Lung microvascular endothelial cell (primary cell): ENCODE measurements around the gene STRC. TPM values are rescaled to one million over a fixed set of nuclear protein-coding genes. Genes with fewer than 3 reads are reported as not detected.
"Not testable (repeated sequence)": the region's sequence is repeated elsewhere in the genome, so short reads cannot be mapped to it uniquely, and the experiment has no call there.

ENCODE experiments used
- DNase-seq, 2 donors: peaks; one replicate each; pipeline versions ENCODE4 v3.0.0 to v3.0.0-alpha.2; 2010; ENCODE audit warnings: low read depth in 2 of 2
- total RNA-seq: library from RNA; depleted of rRNA; stranded (reverse); fragments of >200 nt; gene quantifications from 2 replicates; pipeline ENCODE4 v1.2.1, GENCODE V29; 2014

STRC gene
- total RNA-seq, 1 donor from 2014 or later, result not detected

DNA sequence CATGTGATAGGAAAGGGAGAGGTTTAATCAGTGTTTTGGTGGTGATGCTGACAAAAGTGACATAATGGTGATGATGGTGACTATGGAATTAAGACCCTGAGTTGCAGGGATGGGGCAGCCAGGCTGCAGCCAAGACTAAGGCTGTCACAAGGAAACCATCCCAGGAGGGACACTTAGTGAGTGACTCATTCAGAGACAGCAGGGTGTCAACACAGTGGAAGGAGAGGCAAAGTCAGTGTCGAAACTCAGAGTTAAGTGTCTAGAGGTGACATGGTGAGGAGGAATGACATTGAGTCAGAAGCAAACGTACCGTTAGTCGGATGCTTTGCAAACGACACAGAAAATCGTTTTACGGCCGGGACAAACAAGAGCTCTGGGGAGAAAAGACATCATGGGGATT is 54.8 kb downstream of the STRC start:
- not testable (repeated sequence) for DNase-seq

DNA sequence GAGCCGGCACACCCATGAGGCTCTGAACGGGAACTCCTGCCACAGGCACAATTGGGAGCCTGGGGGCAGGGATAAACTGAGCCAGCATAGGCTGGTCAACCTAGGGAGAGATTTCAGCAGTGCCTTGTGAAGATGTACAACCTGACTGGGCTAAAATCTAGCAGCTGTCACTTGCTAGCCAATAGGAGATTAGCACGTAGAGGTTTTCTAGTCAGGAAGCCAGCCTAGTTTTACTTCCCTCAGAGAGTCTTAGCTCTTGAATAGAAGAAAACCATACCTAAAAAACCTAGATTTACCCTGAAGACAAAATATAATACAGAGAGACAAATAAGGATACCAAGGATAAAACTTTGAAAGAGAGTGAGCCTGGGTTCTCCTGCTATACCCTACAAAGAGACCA is 55.8 kb downstream of the STRC start:
- DNase-seq, result not testable (repeated sequence)

DNA sequence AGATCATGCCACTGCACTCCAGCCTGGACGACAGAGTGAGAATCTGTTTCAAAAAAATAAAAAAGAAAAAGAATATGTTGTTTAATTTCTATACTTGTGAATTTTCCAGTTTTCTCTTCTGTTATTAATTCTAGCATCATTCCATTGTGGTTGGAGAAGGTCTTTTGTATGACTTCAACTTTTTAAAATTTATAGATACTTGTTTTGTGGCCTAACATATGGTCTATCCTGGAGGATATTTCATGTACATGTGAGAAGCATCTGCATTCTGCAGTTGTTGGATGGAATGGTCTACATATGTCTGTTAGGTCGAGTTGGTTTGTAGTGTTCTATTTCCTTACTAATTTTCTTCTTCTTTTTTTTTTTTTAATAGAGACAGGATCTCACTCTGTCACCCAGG is 65.6 kb downstream of the STRC start:
- no peak for DNase-seq

DNA sequence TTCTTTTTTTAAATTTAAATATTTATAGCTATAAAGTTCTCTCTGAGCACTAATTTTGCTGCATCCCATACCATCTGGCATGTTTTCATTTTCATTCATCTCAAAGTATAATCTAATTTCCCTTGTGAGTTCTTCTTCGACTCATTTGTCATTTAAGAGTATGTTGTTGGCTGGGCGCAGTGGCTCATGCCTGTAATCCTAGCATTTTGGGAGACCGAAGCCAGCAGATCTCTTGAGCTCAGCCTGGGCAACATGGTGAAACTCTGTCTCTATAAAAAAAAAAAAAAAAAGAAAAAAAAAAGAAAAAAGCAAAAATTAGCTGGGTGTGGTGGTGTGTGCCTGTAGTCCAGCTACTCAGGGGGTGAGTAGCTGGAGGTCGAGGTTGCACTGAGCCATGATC is 66.3 kb downstream of the STRC start:
- no peak for DNase-seq

DNA sequence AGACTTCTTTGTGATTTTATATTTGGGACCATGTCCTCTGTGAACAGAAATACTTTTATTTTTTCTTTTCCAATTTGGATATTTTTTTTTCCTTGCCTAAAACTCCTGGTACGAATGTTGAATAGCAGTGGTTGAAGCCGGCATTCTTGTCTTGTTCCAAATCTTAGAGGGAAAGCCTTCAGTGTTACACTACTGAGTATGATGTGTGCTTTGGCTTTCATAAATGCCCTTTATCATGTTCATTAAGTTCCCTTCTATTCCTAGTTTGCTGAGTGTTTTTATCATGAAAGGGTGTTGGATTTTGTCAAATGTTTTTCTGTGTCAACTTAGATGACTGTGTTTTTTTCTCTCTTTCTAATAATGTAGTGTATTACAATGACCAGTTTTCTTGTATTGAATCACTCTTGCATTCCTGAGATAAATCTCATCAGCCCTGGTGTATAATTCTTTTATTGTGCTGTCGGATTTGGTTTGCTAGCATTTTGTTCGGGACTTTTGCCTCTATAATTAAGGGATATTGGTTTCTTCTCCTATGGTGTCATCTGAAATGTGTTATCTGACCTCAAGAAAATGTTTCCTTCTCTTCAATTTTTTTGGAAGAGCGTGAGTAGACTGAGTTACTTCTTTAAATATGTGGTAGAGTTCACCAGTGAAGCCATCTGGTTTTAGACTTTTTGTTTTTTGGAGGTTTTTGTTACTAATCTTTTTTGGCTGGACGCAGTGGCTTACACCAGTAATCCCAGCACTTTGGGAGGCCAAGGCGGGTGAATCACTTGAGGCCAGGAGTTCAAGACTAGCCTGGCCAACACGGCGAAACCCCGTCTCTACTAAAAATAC is 67.9 kb downstream of the STRC start:
- no peak for DNase-seq

Other genes with a start within 250 kb of the STRC start
- 11.1 and 16.1 TPM in 2 replicates for gene ZSCAN29, start 247.8 kb downstream of the STRC start, total RNA-seq
- 6.5 and 8.5 TPM in 2 replicates for gene TUBGCP4, start 247.7 kb downstream of the STRC start, total RNA-seq
- 31.6 and 45.6 TPM in 2 replicates for gene TP53BP1, start 125.6 kb downstream of the STRC start, total RNA-seq
- gene MAP1A, start 101.2 kb downstream of the STRC start, total RNA-seq, result 0.20 and 0.44 TPM in 2 replicates
- 6.8 and 7.5 TPM in 2 replicates for gene PPIP5K1, start 28.6 kb downstream of the STRC start, total RNA-seq
- not detected in 2 replicates for gene CKMT1B, start 24.8 kb downstream of the STRC start, total RNA-seq
- 0.22 and 0.40 TPM in 2 replicates for gene CATSPER2, start 30.0 kb upstream of the STRC start, total RNA-seq
- not detected in 2 replicates for gene CKMT1A, start 75.1 kb upstream of the STRC start, total RNA-seq
- 113 and 115 TPM in 2 replicates for gene PDIA3, start 127.6 kb upstream of the STRC start, total RNA-seq
- gene ELL3, start 158.2 kb upstream of the STRC start, total RNA-seq, result 1.5 and 1.8 TPM in 2 replicates
- gene SERF2, start 173.5 kb upstream of the STRC start, total RNA-seq, result 285 and 360 TPM in 2 replicates
- gene SERINC4, start 181.4 kb upstream of the STRC start, total RNA-seq, result not detected in 2 replicates
- 4.4 and 6.3 TPM in 2 replicates for gene HYPK, start 181.8 kb upstream of the STRC start, total RNA-seq
- 14.4 and 20.8 TPM in 2 replicates for gene MFAP1, start 205.9 kb upstream of the STRC start, total RNA-seq
- 3.2 and 5.4 TPM in 2 replicates for gene WDR76, start 208.2 kb upstream of the STRC start, total RNA-seq